MCF 10A (cell line): ENCODE measurements around the gene AGPAT4. TPM values are rescaled to one million over a fixed set of nuclear protein-coding genes. Genes with fewer than 3 reads are reported as not detected.

ENCODE experiments used
- BruUV-seq: library from RNA; stranded (reverse); fragments of 400-500 nt; replicated peaks from 2 replicates; lab custom pipeline; 2021; lab: Mats Ljungman, UMichigan
- CTCF ChIA-PET: fragments of 300-600 bp; sonication (Branson Sonifier 250); formaldehyde crosslinking; extraction: SDS; loops from one replicate; lab custom pipeline; 2021; ENCODE audit warnings: antibody characterized with exemption, inconsistent platforms; lab: Yijun Ruan, JAX
- POLR2A ChIA-PET: fragments of 300-600, 350-650 bp; sonication (Branson Sonifier 250); formaldehyde crosslinking; extraction: SDS; loops from one replicate; lab custom pipeline; 2020; ENCODE audit warnings: antibody characterized with exemption, inconsistent platforms; lab: Yijun Ruan, JAX
- DNase-seq: peaks from one replicate; pipeline ENCODE4 v3.0.0-alpha.2; 2018; ENCODE audit not compliant: unreplicated experiment
- H3K27ac Mint-ChIP-seq: one replicate; pipeline ENCODE4 v1.8.0; 2022; ENCODE audit warnings: mild to moderate bottlenecking, low read depth, mixed read lengths; ENCODE audit not compliant: unreplicated experiment
- H3K27me3 Mint-ChIP-seq: one replicate; pipeline ENCODE4 v1.8.0; 2022; ENCODE audit warnings: mixed read lengths; ENCODE audit not compliant: insufficient read depth, unreplicated experiment
- H3K36me3 Mint-ChIP-seq: one replicate; pipeline ENCODE4 v1.8.0; 2022; ENCODE audit warnings: mild to moderate bottlenecking, moderate library complexity, mixed read lengths; ENCODE audit not compliant: insufficient read depth, unreplicated experiment
- H3K4me1 Mint-ChIP-seq: one replicate; pipeline ENCODE4 v1.8.0; 2022; ENCODE audit warnings: mixed read lengths; ENCODE audit not compliant: insufficient read depth, unreplicated experiment
- H3K4me3 Mint-ChIP-seq: one replicate; pipeline ENCODE4 v1.8.0; 2022; ENCODE audit warnings: mild to moderate bottlenecking, moderate library complexity, mixed read lengths; ENCODE audit not compliant: unreplicated experiment
- H3K9me3 Mint-ChIP-seq: one replicate; pipeline ENCODE4 v1.8.0; 2022; ENCODE audit warnings: mixed read lengths; ENCODE audit not compliant: unreplicated experiment
- intact Hi-C: fragments of 100-400 bp; cut with micrococcal nuclease; formaldehyde crosslinking; loops from 2 replicates; pipeline ENCODE4 v1.14.1; 2022
- total RNA-seq: library from RNA; stranded (reverse); gene quantifications from 2 replicates; pipeline ENCODE4 v1.2.3, GENCODE V29; 2022
- TF ChIP-seq, protein P1 (sequence below): fragments of 200-600 bp; IDR thresholded peaks from one replicate; pipeline ENCODE4 v1.8.0; 2022; ENCODE audit warnings: antibody characterized with exemption, mild to moderate bottlenecking; ENCODE audit not compliant: unreplicated experiment

The AGPAT4 gene
- total RNA-seq, 1 experiment from 2014 or later = 5.6 TPM

DNA sequence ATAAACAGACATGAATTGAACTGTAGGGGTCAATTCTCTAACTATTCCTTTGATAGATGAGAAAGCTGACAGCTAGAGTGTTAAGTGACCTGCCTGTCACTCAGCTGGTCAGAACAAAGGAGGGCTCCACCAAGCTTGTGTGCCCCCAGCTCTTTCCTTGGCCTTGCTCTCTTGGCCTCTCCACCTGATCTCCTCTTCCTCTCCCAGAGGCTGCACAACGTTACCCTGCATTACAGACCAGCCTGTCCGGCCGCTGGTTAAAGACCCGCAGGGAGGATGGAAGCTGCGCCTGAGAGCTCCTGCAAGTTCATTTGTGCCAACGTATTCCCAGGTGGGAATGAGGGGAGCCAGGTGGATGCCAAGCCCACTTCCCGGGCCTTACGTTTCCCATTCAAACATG lies 22.5 kb downstream of the AGPAT4 start:
- intact Hi-C loops = no loop called here
- H3K27ac Mint-ChIP-seq = no peak overlapping the region
- H3K4me1 Mint-ChIP-seq = no peaks in the 10 kb centered on the region
- CTCF ChIA-PET = interaction anchor here (0.6 to 0.8 kb wide), 3 partner anchors 18 to 185 kb away, joined by 3 read pairs; no protein-coding TSS in a partner anchor
- POLR2A ChIA-PET = no interaction called here
- TF ChIP-seq, protein P1, sequence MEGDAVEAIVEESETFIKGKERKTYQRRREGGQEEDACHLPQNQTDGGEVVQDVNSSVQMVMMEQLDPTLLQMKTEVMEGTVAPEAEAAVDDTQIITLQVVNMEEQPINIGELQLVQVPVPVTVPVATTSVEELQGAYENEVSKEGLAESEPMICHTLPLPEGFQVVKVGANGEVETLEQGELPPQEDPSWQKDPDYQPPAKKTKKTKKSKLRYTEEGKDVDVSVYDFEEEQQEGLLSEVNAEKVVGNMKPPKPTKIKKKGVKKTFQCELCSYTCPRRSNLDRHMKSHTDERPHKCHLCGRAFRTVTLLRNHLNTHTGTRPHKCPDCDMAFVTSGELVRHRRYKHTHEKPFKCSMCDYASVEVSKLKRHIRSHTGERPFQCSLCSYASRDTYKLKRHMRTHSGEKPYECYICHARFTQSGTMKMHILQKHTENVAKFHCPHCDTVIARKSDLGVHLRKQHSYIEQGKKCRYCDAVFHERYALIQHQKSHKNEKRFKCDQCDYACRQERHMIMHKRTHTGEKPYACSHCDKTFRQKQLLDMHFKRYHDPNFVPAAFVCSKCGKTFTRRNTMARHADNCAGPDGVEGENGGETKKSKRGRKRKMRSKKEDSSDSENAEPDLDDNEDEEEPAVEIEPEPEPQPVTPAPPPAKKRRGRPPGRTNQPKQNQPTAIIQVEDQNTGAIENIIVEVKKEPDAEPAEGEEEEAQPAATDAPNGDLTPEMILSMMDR = no peak
- no peak for DNase-seq
- no TSS peak for BruUV-seq
- no peaks in the 10 kb centered on the region for H3K9me3 Mint-ChIP-seq
- no peaks in the 10 kb centered on the region for H3K36me3 Mint-ChIP-seq
- no peak overlapping the region for H3K4me3 Mint-ChIP-seq
- no peaks in the 10 kb centered on the region for H3K27me3 Mint-ChIP-seq

DNA sequence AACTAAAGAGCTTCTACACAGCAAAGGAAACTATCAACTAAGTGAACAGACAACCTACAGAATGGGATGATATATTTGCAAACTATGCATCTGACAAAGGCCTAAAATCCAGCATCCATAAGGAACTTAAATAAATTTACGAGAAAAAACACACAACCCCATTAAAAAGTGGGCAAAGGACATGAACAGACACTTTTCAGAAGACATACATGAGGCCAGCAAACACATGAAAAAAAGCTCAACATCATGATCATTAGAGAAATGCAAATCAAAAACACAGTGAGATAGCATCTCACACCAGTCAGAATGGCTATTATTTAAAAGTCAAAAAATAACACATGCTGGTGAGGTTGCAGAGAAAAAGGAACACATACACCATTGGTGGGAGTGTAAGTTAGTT lies 24.5 kb downstream of the AGPAT4 start:
- DNase-seq = no peak
- Mint-ChIP-seq H3K4me1 (no peaks in the 10 kb centered on the region), H3K27ac (no peak overlapping the region), H3K36me3 (no peaks in the 10 kb centered on the region), H3K27me3 (no peaks in the 10 kb centered on the region), H3K4me3 (no peak overlapping the region), H3K9me3 (no peaks in the 10 kb centered on the region)
- intact Hi-C loops = no loop called here
- ChIA-PET CTCF (interaction anchor here (0.6 kb wide), 2 partner anchors 59 to 211 kb away, joined by 3 read pairs; no protein-coding TSS in a partner anchor), POLR2A (no interaction called here)
- TF ChIP-seq, protein P1 = no peak
- no TSS peak for BruUV-seq

DNA sequence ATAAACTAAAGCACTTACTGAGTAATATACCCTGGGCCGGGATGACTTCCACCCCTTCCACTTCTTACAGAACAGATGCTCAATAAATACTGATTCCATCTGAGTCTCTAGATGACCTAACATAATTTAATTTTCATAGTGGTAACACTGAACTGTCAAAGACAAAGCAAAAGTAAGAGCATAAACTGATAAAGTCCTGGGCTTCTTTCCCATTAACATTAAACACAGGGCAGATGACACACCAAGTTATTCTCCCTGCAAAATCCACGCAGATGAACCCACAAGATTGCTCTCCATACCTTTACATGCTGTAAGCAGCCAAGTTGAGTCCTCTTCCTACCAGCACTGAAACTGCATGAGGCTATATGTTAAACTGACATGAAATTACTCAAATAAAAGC lies 27.1 kb downstream of the AGPAT4 start:
- H3K9me3 Mint-ChIP-seq = no peaks in the 10 kb centered on the region
- TF ChIP-seq, protein P1 = no peak
- DNase-seq = no peak
- BruUV-seq = no TSS peak
- ChIA-PET POLR2A (no interaction called here), CTCF (interaction anchor here (0.6 kb wide), 1 partner anchor 9 kb away, joined by 3 read pairs; no protein-coding TSS in a partner anchor)
- H3K36me3 Mint-ChIP-seq = no peaks in the 10 kb centered on the region
- no peak overlapping the region for H3K4me3 Mint-ChIP-seq
- intact Hi-C loops = no loop called here
- H3K27me3 Mint-ChIP-seq = no peaks in the 10 kb centered on the region
- no peak overlapping the region for H3K27ac Mint-ChIP-seq
- H3K4me1 Mint-ChIP-seq = no peaks in the 10 kb centered on the region

DNA sequence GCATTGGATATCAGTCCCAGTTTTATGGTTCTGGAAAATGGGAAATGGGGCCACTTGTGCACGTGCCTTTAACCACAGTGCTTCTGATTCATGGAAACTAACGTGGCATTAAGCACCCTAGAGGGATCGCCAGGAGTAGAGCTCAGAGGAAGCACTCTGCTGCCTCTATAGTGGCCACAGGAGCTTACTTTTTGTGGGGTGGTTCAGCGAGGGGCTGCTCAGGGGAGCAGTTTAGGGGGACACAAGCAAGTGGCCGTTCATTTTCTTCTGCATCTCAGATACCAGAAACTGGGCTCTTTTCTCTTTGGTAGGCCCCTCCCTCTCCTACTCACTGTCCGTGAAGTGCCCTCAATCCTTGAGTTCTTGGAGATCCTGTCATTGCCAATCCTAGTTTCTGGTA lies 28.5 kb downstream of the AGPAT4 start:
- BruUV-seq = no TSS peak
- H3K27me3 Mint-ChIP-seq = no peaks in the 10 kb centered on the region
- H3K4me1 Mint-ChIP-seq = no peaks in the 10 kb centered on the region
- H3K4me3 Mint-ChIP-seq = no peak overlapping the region
- ChIA-PET CTCF (interaction anchor here (0.6 kb wide), 1 partner anchor 94 kb away, joined by 3 read pairs; no protein-coding TSS in a partner anchor), POLR2A (no interaction called here)
- H3K9me3 Mint-ChIP-seq = no peaks in the 10 kb centered on the region
- intact Hi-C loops = no loop called here
- TF ChIP-seq, protein P1 = no peak
- H3K27ac Mint-ChIP-seq = no peak overlapping the region
- H3K36me3 Mint-ChIP-seq = peaks cover under 1% of the 10 kb centered on the region
- no peak for DNase-seq
